ENCODE data around the gene ABRAXAS1.

DNA sequence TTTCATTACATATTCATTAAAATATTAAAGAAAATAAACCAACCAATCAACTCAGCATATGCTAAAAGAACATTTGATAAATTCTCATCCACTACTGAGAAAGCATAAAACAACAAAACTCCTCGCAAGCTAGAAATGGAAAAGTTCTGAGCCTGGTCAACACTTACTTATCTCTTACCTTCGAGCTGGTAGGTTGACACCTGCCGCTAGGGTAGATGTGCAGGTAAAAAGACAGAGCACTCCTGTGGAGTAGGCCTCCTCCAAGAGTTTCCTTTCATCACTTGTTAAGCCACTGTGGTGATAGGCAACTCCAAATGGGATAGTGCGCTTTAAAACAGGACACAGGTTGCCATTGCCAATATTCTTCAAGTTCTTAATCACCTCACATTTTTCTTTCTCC, 48.2 kb downstream of the ABRAXAS1 start:
- TF ChIP-seq POLR2A (IDR thresholded peaks at IDR 0.05) (no peak), CTCF (IDR thresholded peaks at IDR 0.05) (no peak)

Measured in esophagus squamous epithelium (tissue), 4 donors.